Measurements from ENCODE around the gene CAMK1D. TPM values are rescaled to one million over a fixed set of nuclear protein-coding genes. Genes with fewer than 3 reads are reported as not detected.

Gene CAMK1D
- total RNA-seq, 1 experiment from 2014 or later, result 6.3 TPM

GRCh38 chr10:12445701-12446334, 96.5 kb downstream of the CAMK1D start:
- Histone ChIP-seq H2BK12ac (ENCODE audit: insufficient read length, low read depth, low read length) (no peak overlapping the region), H3K79me2 (ENCODE audit: insufficient read depth, low read length) (no peaks in the 10 kb centered on the region), H3K9ac (ENCODE audit: extremely low read depth, insufficient read length, low read length) (no peak overlapping the region), H3K23me2 (ENCODE audit: insufficient read length, low read depth, low read length, poor library complexity, severe bottlenecking) (no peaks in the 10 kb centered on the region), H3K4me2 (ENCODE audit: insufficient read depth, insufficient read length, low read length) (no peak overlapping the region), H3K27me3 (ENCODE audit: insufficient read depth, low read length) (no peaks in the 10 kb centered on the region), H3K79me1 (ENCODE audit: insufficient read depth, low read depth, low read length, poor library complexity, severe bottlenecking) (no peaks in the 10 kb centered on the region), H3K14ac (ENCODE audit: insufficient read depth, low read length) (no peak overlapping the region), H2AK5ac (ENCODE audit: insufficient read length, low read length) (no peak overlapping the region), H2AFZ (ENCODE audit: low read length) (no peak overlapping the region), H4K8ac (replicated peaks; ENCODE audit: insufficient read length, low read depth, low read length) (no peak overlapping the region), H2BK120ac (ENCODE audit: low read depth, low read length, poor library complexity, severe bottlenecking) (no peak overlapping the region), H3T11ph (ENCODE audit: low read length) (no peak overlapping the region), H3K4me1 (ENCODE audit: insufficient read depth, low read length) (no peaks in the 10 kb centered on the region), H2BK5ac (ENCODE audit: insufficient read length, low read length) (no peak overlapping the region), H4K5ac (ENCODE audit: insufficient read length, low read depth, low read length) (no peak overlapping the region), H3K27ac (ENCODE audit: insufficient read length, low read depth, low read length) (no peak overlapping the region), H3K23ac (ENCODE audit: insufficient read length, low read depth, low read length) (no peak overlapping the region), H3K9me3 (ENCODE audit: control insufficient read depth, low read depth, low read length) (no peaks in the 10 kb centered on the region), H3K18ac (ENCODE audit: insufficient read length, low read depth, low read length) (no peak overlapping the region), H2BK15ac (ENCODE audit: low read depth, low read length) (no peak overlapping the region), H2BK20ac (ENCODE audit: low read depth, low read length, poor library complexity, severe bottlenecking) (no peak overlapping the region), H4K91ac (ENCODE audit: insufficient read length, low read depth, low read length) (no peak overlapping the region), H3K4ac (ENCODE audit: low read depth, low read length) (no peak overlapping the region), H3K56ac (ENCODE audit: insufficient read length, low read depth, low read length) (no peak overlapping the region), H4K20me1 (ENCODE audit: control insufficient read depth, insufficient read depth, insufficient read length) (no peaks in the 10 kb centered on the region)
- no CpG with 5 or more reads among the region's 4 CpGs for WGBS (ENCODE audit: extremely low coverage, insufficient read length, low lambda C conversion rate)
- Mint-ChIP-seq H3K4me3 (no peak overlapping the region), H3K27me3 (ENCODE audit: low read depth) (no peaks in the 10 kb centered on the region), H3K4me1 (peaks cover 14 to 17% of the 10 kb centered on the region in 2 experiments), H3K27ac (peak overlapping the region in 1 of 3 experiments; percentile 44; a peak in 1 of 7 replicates), H3K36me3 (ENCODE audit: insufficient read depth in 1 of 3, low read depth in 3 of 3) (no peaks in the 10 kb centered on the region), H3K9me3 (no peaks in the 10 kb centered on the region)
- no peak for DNase-seq
- TF ChIP-seq CTCF (conservative IDR thresholded peaks at IDR 0.05), result no peak

Data from H9 (cell line).